HG03457 (cell line): ENCODE measurements around the gene DRC3.
A peak's percentile ranks its signal among the peaks of the same experiment; 100 is the strongest.

Experiments
- ATAC-seq: cut with Tn5 transposase; IDR thresholded peaks from one replicate; pipeline ENCODE4 v1.9.1; 2021; ENCODE audit warnings: moderate number of reproducible peaks; ENCODE audit not compliant: unreplicated experiment

Gene DRC3

DNA sequence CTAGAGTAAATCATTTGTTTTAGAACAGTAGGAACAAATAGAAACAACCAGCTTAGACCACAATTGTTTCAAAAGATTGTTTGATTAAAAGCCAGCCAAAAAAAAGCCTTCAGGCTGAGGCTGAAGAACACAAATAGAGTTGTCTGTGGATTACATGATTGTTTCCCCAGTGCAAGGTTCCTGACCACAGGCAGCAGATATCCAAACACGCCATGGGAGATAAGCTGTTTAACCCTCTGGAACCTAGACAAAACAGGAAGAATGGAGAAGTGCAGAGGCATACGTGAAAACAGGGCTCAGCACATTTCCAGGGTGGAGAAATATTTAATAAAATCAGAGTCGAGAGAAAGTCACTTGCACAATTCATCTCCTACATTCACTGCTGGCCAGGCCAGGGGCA, 45.3 kb downstream of the DRC3 start:
- no peak for ATAC-seq

DNA sequence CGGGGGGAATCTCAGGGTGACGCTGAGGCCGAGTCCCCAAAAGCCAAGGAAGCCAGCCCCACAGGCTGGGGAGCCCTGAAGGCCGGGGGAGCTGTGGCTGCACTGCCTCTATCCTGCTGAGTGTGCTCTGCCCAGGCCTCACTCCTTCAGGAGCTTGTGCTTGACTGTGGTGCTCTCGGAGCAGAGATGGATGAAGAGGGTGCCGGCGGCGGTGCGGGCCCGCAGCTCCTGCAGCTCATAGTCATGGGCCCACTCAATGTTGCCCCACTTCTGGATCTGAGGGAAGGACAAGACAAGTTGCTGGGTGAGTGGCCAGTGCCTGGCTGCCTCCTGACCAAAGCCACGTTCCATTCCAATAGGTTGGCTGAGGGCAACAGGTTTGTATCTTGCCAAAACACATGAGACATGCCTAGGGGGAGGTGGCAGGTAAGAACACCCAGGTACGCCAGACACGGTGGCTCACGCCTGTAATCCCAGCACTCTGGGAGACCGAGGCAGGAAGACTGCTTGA, 45.8 kb downstream of the DRC3 start:
- ATAC-seq = no peak

DNA sequence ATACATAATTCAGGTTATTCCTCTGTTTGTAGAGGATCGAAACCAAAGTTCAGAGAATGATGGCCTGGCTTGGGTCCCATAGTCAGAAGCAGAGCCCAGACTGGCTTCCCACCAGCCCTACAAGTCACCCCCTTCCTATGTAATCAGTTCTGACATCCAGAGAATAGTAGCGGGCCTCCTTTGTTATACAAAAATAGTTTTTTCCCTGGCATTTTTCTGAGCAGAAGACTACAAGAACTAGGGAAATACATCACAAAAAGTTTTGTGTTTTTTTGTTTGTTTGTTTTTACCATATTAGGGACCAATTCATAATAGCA, 47.1 kb downstream of the DRC3 start:
- ATAC-seq = no peak

DNA sequence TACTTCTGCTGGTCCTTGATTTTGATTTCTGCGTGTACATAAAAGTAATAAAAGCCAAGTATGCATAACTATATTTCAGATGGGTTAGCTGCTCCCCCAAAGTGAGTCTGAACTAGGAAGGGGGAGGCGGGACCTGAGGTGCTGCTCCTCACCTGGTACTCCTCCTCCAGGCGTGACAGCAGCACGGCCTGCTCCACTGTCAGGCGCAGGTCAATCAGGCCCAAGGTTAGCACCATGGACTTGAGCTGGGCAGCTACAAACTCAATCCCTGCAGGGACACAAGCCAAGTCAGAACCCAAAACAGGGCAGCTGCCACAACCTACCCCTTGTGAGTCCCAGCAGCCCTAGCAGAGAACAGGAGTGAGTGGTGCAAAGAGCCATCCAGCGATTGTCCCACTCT, 48.3 kb downstream of the DRC3 start:
- no peak for ATAC-seq

DNA sequence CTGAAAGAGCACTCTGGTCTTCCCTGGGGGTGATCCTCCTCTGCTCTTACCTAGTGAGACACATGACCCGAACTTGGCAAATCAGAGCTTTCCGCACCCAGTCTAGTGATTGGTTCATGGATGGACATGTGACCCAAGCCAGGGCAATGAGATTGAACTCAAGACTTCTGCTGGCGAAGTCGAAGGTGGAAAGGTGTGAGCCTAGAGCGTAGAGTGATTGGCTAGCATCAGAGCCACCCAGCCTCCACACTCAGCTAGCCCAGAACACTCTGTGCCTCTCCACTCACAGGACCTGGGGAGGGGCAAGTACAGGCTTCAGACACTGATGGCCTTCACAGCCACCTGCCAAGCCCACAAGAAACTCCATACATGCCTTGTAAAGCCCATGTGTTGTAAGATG, 48.7 kb downstream of the DRC3 start:
- no peak for ATAC-seq

DNA sequence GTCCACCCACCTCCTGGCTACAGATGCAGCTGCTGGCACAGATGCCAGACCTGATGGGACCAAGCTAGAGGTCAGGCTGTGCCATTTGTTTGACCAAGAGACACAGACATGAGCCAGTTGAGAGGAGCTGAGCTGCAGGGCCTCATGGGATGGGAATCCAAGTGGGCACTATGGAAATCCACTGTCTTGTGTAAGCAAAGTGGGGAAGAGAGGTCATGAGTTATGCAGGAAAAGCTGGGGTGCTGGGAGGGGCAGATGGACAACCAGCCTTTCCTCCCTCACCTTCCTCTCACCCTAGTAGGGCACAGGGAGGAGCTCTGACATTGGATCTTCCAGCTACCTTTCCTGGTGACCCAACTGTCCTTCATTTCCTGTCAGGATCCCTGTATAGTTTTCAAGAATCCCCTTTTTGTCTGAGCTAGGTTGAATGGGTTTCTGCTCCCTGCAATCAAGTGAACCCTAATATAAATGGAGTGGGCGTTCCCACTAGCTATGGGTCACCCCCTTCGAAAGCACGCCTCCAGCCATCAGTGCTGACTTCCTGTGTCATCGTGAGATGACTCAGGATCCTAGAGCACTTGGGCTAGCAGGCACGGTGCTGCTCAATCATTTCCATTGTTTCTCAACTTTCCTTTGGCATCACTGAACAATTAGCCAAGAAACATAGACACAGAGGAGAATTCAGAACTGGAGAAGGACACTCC, 52.7 kb downstream of the DRC3 start:
- no peak for ATAC-seq

DNA sequence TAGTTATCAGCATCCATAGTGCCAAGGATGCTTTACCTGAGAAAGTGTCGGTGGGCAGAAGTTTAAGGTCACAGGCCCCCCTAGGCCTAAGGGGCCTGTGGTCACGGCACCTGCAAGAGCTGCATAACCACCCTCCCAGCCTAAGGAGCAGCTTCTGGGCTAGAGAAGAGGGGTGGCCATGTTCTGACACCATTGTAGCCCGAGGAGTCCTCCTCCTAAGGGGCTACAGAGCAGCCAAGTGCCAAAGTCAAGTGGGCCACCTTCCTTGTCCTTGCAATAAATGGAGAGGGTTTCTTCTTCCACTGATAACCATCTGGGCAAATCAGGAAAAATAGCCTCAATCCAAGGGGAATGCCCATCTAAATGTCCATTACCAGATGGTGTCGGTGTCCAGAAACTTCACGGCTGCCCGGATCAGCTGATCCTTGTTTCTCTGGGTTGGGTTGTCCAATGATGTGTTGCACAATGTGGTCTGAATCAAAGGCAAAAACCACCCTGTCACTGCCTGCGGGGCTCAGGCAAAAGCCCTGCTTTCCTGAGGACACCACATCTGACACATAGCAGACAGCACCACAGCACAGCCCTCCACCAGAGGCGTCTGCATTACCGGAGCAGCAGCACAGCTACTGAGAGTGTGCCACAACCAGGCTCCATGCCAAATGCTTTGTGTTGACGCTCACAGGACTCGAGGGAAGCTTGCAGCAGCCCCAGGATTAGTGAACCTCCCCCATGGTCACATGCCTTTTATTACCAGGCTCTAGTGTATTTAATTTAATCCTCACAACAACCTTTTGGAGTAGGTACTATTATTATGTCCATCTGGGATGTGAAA, 53.5 kb downstream of the DRC3 start:
- ATAC-seq = no peak

DNA sequence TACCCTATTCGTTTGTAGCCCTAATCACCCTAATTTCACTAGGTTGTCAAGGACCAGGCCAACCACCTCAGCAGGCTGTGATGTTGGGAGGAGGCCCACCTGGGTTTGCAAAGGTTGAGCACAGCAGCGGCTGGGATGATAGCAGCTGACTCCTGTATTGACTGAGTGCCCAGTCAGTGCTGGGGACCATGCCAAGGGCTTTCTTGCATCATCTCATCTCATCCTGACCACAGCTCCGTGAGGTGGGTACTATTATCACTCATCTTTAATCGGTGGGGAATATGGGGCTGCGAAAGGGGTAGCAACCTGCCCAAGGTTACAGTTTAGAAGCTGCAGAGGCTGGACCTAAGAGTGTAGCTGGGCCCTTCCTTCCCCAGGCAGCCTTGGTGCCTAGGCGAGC, 54.6 kb downstream of the DRC3 start:
- ATAC-seq = no peak

DNA sequence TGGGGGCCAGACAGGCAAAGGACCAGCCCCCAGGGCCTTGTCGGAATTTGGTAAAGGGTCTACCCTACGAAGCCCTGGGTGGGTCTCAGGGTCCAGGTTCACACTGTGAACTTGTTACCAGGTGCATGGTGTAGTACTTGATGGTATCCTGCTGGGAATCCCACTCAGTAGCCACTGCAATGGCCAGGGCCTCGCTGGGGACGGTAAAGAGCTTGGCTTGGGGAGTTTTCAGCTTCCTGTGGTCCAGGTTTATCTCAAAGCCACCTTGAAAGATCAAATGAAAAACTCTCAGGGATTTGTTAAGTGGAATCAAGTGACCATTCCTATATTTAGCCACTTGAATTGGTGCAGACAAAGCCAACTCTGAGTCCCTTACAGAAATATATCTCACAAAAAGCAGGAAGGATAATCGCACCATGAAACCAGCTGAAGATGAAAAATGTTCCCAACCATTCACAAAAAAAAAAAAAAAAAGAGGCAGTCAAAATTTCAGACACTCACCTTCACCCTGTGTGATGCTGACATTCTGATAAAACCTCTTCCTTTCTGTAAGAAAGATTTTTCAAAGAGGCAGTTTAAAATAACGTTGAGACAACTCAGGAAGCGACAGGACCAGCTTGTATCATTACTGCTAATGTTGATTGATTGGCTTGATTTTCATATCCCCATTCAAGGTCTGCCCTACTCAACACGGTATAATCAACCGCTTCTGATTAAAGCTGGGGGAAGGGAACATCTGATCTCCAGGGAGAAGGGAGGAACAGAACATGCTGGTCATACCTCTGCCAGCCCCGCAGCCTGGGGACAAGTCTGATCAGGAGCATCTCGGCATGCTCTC, 55.7 kb downstream of the DRC3 start:
- ATAC-seq = no peak

DNA sequence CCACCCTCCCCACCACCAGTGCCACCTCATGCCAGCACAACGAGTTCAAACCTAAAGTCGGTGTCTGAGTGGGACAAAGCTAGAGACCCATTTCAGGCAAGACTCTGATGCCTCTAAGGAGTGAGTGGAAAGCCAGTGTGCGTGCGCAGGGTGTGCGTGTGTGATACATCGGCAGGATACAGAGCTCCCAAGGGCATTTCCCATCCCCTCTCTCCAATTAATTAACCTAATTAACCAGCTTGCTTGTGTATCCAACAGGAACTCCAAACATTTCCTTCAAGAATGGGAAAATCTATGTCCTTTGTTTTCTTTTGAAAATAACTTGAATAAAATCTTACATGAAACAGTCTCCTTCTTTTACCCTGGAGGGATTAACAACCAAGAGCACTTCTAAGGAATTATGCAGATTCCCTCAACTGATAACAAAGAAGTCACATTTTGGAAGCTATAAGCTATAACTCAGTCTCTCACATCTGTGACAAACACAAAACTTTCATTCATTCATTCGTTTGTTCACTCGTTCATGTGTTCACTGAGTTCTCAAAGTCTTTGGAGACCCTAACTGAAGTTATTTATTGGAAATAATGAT, 56.4 kb downstream of the DRC3 start:
- ATAC-seq = no peak

DNA sequence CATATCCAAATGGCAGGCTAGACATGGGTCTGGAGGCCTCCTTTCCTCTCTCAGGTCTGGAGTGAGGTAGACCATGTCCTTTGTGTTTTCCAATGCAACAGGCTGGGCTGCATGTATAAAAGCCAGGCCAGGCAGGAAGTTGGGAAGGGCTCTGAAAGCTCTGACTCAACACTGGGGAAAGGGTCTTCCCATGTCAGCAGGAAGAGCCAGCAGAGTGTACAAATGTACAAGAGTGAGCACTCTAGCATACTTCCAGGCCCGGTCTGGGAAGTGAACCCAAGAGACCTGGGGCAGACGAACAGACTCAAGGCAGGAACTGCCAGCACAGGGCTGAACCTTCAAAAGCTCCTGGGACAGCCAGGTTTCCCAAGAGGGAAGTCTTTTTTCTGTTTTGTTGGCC, 59.3 kb downstream of the DRC3 start:
- no peak for ATAC-seq

DNA sequence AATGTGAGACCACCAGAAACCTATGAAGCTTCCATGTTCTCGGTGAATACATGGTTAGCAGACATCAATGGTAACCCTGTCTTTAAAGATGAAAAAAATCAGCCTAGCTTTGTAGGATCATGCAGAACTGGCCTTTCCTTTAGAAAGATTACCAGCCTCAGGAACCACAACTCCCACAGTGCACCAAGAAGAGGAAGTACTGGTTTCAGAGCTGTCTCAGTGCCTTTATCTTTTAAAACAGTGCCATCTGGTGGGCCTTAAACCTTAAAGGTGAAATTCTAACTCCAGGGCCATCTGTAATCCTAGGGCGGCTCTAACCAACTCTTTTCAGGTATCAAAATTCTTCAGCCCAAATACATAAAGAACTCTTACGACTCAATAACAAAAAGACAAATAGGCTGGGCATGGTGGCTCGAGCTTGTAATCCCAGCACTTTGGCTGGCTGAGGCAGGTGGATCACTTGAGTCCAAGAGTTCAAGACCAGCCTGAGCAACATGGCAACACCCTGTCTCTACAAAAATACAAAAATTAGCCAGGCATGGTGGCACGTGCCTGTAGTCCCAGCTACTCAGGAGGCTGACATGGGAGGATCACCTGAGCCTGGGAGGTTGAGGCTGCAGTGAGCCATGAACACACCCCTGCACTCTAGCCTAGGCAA, 60.9 kb downstream of the DRC3 start:
- peak; percentile 47 for ATAC-seq

DNA sequence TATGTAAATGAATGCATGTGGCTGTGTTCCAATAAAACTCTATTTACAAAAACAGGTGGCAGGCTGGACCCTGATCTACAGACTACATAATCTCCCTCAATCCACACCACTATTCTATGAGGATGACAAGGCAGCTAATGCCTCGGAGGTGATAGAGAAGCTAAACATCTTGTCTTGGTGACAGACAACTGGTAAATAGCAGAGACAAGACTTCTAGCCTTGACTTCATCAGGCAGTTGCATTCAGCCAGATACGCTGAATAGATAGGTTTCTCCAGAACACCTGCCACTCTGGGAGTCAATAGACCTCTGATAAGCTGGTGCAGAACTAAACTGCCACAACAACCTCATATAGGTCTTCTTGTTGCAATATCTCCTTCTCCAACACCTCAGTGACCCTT, 63.0 kb downstream of the DRC3 start:
- ATAC-seq = no peak

DNA sequence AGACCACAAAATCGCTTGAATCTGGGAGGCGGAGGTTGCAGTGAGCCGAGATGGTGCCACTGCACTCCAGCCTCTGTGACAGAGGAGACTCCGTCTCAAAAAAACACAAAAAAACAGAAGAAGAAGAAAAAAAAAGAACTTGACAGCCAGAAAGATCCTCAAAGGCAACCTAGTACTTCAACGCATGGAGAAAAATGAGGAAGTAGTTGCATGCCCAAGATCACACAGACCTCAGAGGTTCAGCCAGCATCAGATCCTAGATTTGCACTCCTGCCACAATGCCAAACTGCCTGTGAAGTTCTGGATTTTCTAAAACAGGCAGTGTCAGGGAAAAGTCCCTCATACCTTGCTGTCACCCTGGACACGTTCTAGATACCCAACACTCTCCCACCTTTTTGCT, 64.8 kb downstream of the DRC3 start:
- no peak for ATAC-seq

DNA sequence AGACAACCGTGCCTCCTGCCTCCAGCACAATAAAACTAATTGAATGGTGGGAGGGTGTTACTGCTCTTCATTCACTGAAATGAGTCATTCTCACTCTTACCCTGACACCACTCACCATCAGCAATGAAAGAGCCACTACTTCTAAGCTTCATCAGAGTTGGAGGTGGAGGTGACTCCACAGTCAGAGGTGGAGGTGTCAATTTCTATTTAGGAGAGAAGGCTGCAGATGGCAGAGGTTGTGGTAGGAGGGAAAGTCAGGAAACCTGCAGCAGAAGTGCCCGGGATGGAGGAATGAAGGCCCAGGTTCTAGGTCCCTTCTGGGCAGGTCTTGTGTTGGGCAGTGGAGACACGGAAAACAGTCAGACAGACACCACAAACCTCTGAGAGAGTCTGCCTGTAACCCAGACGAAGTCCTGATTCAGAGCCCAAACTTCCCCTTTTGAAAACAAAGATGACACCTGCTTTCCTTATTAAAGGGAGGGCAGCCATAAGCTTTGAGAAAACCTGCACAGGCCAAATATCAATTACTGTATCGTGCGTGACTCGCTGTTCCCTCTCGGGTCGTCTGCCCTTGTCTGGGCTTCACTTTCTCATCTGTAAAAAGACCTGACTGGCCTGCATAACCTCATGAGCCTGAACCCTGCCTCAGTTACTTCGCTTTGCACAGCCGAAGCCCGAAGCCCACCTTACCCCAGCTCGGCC, 65.6 kb downstream of the DRC3 start:
- no peak for ATAC-seq

DNA sequence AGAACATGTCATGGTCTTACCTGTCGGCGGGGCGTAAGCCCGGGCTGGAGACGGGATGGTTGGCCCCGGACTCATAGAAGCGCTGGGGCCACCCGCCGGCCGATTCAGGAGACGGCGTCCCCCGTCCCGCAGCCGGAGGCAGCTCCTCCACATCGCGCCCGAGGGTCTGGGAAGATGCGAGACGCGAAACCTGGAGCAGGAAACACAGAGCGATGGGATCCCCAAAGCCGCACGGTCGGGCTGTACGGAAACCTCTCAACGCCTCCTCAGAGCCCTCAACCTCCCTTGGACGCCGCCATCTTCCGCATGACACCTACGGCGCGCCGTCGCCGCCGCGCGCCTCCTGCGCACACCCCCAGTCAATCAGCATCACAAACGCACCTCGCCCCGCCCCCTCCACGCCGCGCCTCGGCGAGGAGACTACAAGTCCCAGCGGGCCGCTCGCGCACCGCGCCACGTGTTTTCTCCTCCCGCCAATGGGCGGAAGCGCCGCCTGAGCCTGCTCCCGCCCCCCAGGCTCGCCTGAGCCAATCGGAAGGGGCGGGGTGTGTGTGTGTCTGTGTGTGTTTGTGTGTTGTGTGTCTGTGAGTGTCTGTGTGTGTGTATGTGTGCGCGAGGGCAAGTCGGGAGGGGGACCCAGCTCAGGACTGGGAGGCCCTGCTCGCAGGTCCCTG, 66.3 kb downstream of the DRC3 start, which contains the start of the genes ATPAF2 and GID4:
TSS of gene ATPAF2 (minus strand) at position 308 of the 674 bp plus-strand sequence. CDS start at position 153, 155 bp downstream.
TSS of gene GID4 (plus strand) at position 548 of the 674 bp plus-strand sequence. CDS start at position 605, 57 bp downstream.
- peak; percentile 76 for ATAC-seq

DNA sequence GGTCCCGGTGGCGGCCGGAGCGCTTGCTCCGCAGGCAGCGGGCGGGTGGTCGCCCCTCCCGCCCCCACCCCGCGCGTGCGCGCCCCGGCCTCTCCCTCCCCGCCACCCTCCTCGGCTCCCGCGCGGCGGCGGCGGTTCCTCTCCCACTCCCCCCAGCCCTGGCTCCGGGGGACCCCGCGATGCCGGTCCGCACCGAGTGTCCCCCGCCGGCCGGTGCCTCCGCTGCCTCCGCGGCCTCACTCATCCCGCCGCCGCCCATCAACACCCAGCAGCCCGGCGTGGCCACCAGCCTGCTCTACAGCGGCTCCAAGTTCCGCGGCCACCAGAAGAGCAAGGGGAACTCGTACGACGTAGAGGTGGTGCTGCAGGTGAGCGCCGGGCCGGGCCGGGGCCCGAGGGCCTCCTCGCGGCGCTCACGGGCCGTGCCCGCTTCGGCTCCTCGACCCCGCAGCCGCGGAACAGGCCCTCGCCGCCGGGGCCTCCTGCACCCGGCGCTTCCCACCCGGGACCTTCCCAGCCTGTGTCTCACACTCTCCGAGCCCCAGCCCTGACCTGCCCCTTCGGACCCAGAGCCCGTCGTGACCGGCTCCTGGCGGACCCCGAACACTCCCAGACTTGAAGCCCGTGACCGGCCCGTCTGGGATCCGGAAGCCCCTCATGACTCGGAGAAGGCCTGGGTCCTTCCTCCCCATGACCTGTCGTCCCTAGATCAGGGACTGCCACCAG, 67.0 kb downstream of the DRC3 start:
- ATAC-seq = peak; percentile 25

DNA sequence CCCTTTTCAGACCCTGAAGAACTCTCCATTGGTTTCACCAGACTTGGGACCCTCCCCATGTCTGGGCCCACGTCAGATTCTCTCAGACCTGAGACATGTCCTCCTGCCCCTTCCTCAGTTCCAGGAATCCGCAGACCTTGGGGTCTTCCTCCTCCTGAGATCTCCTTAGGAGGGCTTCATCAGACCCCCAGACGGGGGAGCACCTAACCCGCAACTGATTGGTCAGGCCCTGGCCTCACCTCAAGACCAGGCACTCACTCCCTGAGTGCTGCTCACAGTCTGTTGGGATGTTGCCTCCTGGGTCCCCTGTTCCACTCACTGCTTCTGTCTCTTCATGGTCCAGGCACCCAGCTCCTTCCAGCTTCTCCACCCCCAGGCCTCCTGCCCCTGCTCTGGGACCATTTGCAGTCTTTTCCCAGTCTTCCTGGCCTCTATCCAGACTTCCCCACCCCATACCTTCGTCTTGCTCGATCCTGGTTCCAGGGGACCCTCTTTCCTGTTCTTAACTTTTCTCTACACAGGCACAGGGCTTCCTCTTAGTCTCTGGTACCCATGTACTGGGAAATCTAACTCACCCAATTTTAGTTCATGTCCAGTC, 67.7 kb downstream of the DRC3 start:
- ATAC-seq = no peak
